Tibial artery (tissue), 4 donors: ENCODE data around the gene TLN1.
A peak's percentile ranks its signal among the peaks of the same experiment; 100 is the strongest.

Experiments
- DNase-seq, 2 donors: peaks; one replicate each; pipeline ENCODE4 v3.0.0-alpha.2; 2019
- H3K27ac ChIP-seq, 2 donors: fragments of 200-600 bp; sonication (generic) in 1 of 2; 1 replicate in 1 of 2; 2 replicates in 1 of 2; pipeline ENCODE4 v1.5.1; 2018 to 2019; ENCODE audit warnings: mild to moderate bottlenecking in 1 of 2
- H3K27me3 ChIP-seq, 2 donors: fragments of 200-600 bp; sonication (generic) in 1 of 2; one replicate each; pipeline versions ENCODE4 v1.5.1 to v1.6.0; 2016 to 2019
- H3K36me3 ChIP-seq, 3 donors: fragments of 200-600 bp; sonication (generic) in 2 of 3; one replicate each; pipeline ENCODE4 v1.5.1; 2016 to 2019; ENCODE audit warnings: mild to moderate bottlenecking in 2 of 3
- H3K4me1 ChIP-seq, 4 donors: fragments of 200-600 bp; sonication (generic) in 2 of 4; 1 replicate in 3 of 4; 2 replicates in 1 of 4; pipeline ENCODE4 v1.5.1; 2016 to 2019
- H3K4me3 ChIP-seq, 2 donors: fragments of 200-600 bp; sonication (generic) in 1 of 2; 1 replicate in 1 of 2; 2 replicates in 1 of 2; pipeline ENCODE4 v1.5.1; 2018 to 2019; ENCODE audit warnings: mild to moderate bottlenecking in 2 of 2
- H3K9me3 ChIP-seq, 3 donors: fragments of 200-600 bp; sonication (generic) in 1 of 3; one replicate each; pipeline ENCODE4 v1.5.1; 2016 to 2019
- intact Hi-C: fragments of 100-400 bp; cut with DNase I; formaldehyde crosslinking; loops from one replicate; pipeline ENCODE4 v1.15.0; 2023; ENCODE audit warnings: low total_unique reads
- TF ChIP-seq, protein P1 (sequence below), 2 experiments: fragments of 200-600 bp in 1 of 2; fragments of 450-650 bp in 1 of 2; IDR thresholded peaks; one replicate each; pipeline ENCODE4 v1.5.1; 2017 to 2019; ENCODE audit warnings: antibody characterized with exemption in 2 of 2, mild to moderate bottlenecking in 1 of 2, moderate library complexity in 1 of 2

Gene TLN1

DNA sequence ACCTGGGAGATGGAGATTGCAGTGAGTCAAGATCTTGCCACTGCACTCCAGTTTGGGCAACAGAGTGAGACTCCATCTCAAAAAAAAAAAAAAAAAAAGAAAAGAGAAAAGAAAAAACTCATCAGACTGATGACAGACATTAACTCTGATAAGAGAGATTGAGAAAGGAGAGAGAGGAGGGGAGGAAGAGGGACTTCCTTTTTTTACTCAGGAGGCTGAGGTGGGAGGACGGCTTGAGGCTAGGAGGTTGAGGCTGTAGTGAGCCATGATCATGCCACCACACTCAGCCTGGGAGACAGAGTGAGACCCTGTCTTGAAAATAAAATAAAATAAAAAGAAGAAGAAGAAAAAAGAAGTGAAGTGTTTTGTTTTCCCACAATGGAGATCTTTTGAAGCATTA is 31.8 kb upstream of the TLN1 start:
- Histone ChIP-seq H3K4me1 (peaks cover 0 to 20% (median 5%) of the 10 kb centered on the region in 4 donors), H3K9me3 (no peaks in the 10 kb centered on the region), H3K4me3 (no peak overlapping the region), H3K36me3 (no peaks in the 10 kb centered on the region), H3K27ac (no peak overlapping the region), H3K27me3 (no peaks in the 10 kb centered on the region)
- DNase-seq = no peak
- intact Hi-C loops = no loop called here
- TF ChIP-seq, protein P1, sequence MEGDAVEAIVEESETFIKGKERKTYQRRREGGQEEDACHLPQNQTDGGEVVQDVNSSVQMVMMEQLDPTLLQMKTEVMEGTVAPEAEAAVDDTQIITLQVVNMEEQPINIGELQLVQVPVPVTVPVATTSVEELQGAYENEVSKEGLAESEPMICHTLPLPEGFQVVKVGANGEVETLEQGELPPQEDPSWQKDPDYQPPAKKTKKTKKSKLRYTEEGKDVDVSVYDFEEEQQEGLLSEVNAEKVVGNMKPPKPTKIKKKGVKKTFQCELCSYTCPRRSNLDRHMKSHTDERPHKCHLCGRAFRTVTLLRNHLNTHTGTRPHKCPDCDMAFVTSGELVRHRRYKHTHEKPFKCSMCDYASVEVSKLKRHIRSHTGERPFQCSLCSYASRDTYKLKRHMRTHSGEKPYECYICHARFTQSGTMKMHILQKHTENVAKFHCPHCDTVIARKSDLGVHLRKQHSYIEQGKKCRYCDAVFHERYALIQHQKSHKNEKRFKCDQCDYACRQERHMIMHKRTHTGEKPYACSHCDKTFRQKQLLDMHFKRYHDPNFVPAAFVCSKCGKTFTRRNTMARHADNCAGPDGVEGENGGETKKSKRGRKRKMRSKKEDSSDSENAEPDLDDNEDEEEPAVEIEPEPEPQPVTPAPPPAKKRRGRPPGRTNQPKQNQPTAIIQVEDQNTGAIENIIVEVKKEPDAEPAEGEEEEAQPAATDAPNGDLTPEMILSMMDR (IDR thresholded peaks at IDR 0.05) = no peak

DNA sequence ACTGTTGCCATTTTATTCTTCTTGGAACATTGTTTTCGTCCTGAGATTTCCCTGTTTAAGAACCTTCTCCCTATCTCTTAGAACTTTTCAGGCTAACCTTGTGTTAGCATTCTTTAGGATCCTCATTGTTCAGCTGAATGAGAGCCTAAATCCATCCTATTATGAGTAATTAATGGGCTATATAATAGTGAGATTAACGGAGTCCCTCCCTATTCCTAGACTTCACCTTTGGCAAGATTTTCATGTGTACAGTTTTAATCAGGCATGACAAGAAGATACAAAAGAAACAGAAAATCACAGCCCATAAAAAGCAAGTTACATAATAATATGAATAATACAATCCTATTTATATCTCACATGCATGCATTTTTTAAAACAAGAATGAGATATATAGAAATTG is 31.2 kb upstream of the TLN1 start:
- Histone ChIP-seq H3K36me3 (no peaks in the 10 kb centered on the region), H3K9me3 (no peaks in the 10 kb centered on the region), H3K4me3 (no peak overlapping the region), H3K27ac (no peak overlapping the region), H3K4me1 (peaks cover 0 to 26% (median 10%) of the 10 kb centered on the region in 4 donors), H3K27me3 (no peaks in the 10 kb centered on the region)
- intact Hi-C loops = no loop called here
- TF ChIP-seq, protein P1 (IDR thresholded peaks at IDR 0.05) = no peak
- DNase-seq = no peak

DNA sequence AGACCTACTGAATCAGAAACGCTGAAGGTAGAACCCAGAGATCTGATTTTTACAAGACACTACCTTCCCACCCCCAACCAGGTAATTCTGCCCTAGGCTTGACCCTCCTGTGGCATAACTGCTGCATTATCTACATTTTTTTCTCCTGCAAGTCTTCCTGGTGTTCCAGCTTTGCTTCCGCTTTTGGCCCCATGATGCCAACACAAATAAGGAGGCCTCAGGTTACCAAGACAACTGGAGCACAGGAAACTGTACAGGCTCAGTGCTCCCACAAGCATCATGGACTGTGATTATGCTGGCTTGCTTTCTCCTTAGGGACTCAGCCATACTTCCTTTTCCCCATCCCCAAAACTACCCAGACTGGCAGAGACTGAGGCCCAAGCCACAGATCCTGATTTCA is 28.7 kb upstream of the TLN1 start:
- Histone ChIP-seq H3K27ac (peak overlapping the region in 1 of 2 donors; percentile 7), H3K36me3 (no peaks in the 10 kb centered on the region), H3K4me3 (no peak overlapping the region), H3K9me3 (no peaks in the 10 kb centered on the region), H3K27me3 (no peaks in the 10 kb centered on the region), H3K4me1 (peaks cover 4 to 47% (median 28%) of the 10 kb centered on the region in 4 donors)
- intact Hi-C loops = no loop called here
- TF ChIP-seq, protein P1 (IDR thresholded peaks at IDR 0.05) = no peak
- DNase-seq = peak in 1 of 2 donors; percentile 57

DNA sequence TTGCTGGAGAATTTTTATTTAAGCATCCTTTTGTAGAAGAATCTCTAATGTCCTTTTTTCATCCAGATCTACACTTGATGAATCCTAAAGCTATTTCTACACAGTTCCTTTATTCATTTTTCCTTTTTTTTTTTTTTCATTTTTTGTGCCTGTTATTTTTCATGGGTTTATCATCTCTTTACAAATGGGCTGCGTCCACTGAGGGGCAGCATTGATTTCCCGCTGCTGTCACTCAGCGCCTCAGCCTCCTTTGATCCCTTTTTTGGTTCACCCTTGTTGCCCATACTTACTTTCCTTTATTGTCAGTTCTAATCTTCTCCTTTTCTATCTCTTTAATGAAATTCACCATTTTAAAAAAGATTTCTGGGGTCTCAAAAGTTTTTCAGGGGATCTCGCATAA is 27.8 kb upstream of the TLN1 start:
- intact Hi-C loops = no loop called here
- no peaks in the 10 kb centered on the region for H3K27me3 ChIP-seq
- H3K27ac ChIP-seq = no peak overlapping the region
- peaks cover 4 to 47% (median 28%) of the 10 kb centered on the region in 4 donors for H3K4me1 ChIP-seq
- H3K36me3 ChIP-seq = peaks cover 0 to 4% (median 0%) of the 10 kb centered on the region in 3 donors
- H3K4me3 ChIP-seq = no peak overlapping the region
- H3K9me3 ChIP-seq = no peaks in the 10 kb centered on the region
- DNase-seq = no peak
- TF ChIP-seq, protein P1 (IDR thresholded peaks at IDR 0.05) = no peak

DNA sequence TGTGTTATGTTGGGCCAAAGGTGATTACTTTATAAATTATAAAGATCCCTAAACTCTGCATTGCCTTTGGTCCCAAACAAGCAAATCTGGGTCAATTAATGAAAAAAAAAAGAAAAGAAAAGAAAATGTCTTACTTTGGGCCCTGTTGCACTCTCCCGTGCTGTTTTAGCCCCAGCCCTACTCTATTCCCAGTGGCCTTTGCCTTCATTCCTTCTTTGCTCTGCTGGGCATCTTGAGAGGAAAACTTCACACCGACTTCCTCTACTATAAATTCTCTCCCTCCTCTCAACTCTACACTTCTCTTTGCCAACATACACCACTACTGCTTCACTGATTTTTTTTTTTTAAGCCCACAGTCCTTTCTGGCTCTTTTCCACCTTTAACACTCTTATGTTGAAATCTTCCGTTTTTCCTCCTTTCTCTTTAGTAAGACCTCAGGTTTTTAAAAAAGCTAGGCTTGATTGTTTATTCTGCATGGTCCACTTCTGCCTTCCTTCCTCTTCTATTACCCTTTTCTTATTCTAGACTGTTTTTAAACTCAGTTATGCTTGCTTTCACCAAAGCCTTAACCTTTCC is 26.6 kb upstream of the TLN1 start:
- peaks cover 4 to 47% (median 28%) of the 10 kb centered on the region in 4 donors for H3K4me1 ChIP-seq

More for the DNA sequence above, 26.6 kb upstream of the TLN1 start:
- peaks cover 0 to 16% (median 8%) of the 10 kb centered on the region in 3 donors for H3K36me3 ChIP-seq
- no peak overlapping the region for H3K4me3 ChIP-seq
- intact Hi-C loops = no loop called here
- TF ChIP-seq, protein P1 (IDR thresholded peaks at IDR 0.05) = no peak
- no peaks in the 10 kb centered on the region for H3K9me3 ChIP-seq
- peak overlapping the region; percentile 75 to 81 for H3K27ac ChIP-seq
- DNase-seq = no peak
- no peaks in the 10 kb centered on the region for H3K27me3 ChIP-seq
